Mammary epithelial cell (primary cell): ENCODE results near the gene RAMACL.

Experiments used
- CTCF ChIP-seq, 2 donors: IDR thresholded peaks in 1 of 2; conservative IDR thresholded peaks in 1 of 2; 2 replicates each; pipeline ENCODE4 v1.5.1; 2011 to 2012; ENCODE audit warnings: inconsistent platforms in 2 of 2, low read length in 2 of 2, mild to moderate bottlenecking in 2 of 2, control low read depth in 1 of 2, low read depth in 1 of 2; ENCODE audit not compliant: insufficient read depth in 1 of 2; ENCODE audit errors: extremely low read depth in 1 of 2
- EZH2 ChIP-seq: IDR thresholded peaks from 2 replicates; pipeline ENCODE4 v1.6.1; 2012; ENCODE audit warnings: low read length, inconsistent platforms, borderline replicate concordance

- no peak for TF ChIP-seq CTCF (conservative IDR thresholded peaks at IDR 0.05 in 1 of 2, IDR thresholded peaks at IDR 0.05 in 1 of 2; ENCODE audit: extremely low read depth in 1 of 2, insufficient read depth in 1 of 2, low read depth in 1 of 2, low read length in 2 of 2)
- TF ChIP-seq EZH2: no peak
Observed at GRCh38 chr6:166558156-166559005, 28.1 kb downstream of the RAMACL start.
